Panc1 (cell line): ENCODE measurements around the gene UBP1. TPM values are rescaled to one million over a fixed set of nuclear protein-coding genes. Genes with fewer than 3 reads are reported as not detected.

Experiments used
- ATAC-seq: fragments of 200-7000 bp; cut with Tn5 transposase; 2 replicates; pipeline ENCODE4 v1.9.1; 2020; ENCODE audit warnings: mild to moderate bottlenecking, moderate library complexity
- BruUV-seq: library from RNA; stranded (reverse); fragments of 400-500 nt; replicated peaks from 2 replicates; lab custom pipeline; 2021; lab: Mats Ljungman, UMichigan
- CTCF ChIA-PET: fragments of 300-600 bp; sonication (Branson Sonifier 250); formaldehyde crosslinking; loops from one replicate; lab custom pipeline; 2022; ENCODE audit warnings: antibody characterized with exemption; lab: Charles Lee
- POLR2A ChIA-PET: fragments of 300-600 bp; sonication (Branson Sonifier 250); formaldehyde crosslinking; loops from one replicate; lab custom pipeline; 2022; ENCODE audit warnings: antibody characterized with exemption; lab: Charles Lee
- DNase-seq: peaks from one replicate; pipeline ENCODE4 v3.0.0-alpha.2; 2010; ENCODE audit warnings: low read depth, low spot score
- H3K27ac ChIP-seq: 2 replicates; pipeline ENCODE4 v1.5.1; 2011; ENCODE audit warnings: mild to moderate bottlenecking, low read length, inconsistent platforms
- H3K27me3 ChIP-seq: fragments of 200-500 bp; sonication (Bioruptor generic); 2 replicates; pipeline ENCODE4 v1.6.0; 2014; ENCODE audit warnings: low read length, inconsistent platforms; ENCODE audit not compliant: control insufficient read depth, insufficient read depth
- H3K36me3 ChIP-seq: fragments of 200-500 bp; sonication (Bioruptor generic); 2 replicates; pipeline ENCODE4 v1.5.1; 2014; ENCODE audit warnings: inconsistent platforms, mild to moderate bottlenecking, low read length, moderate library complexity; ENCODE audit not compliant: control insufficient read depth, insufficient read depth
- H3K4me1 ChIP-seq: 2 replicates; pipeline ENCODE4 v1.5.1; 2011; ENCODE audit warnings: inconsistent platforms, mild to moderate bottlenecking, low read length, moderate library complexity; ENCODE audit not compliant: control insufficient read depth, insufficient read depth
- H3K4me3 ChIP-seq, 2 experiments: 2 replicates each; pipeline ENCODE4 v1.5.1; 2011 to 2012; ENCODE audit warnings: low read depth in 2 of 2, low read length in 2 of 2, mild to moderate bottlenecking in 2 of 2, inconsistent platforms in 1 of 2, moderate library complexity in 1 of 2
- H3K9me3 ChIP-seq: fragments of 200-500 bp; sonication (Bioruptor generic); 2 replicates; pipeline ENCODE4 v1.5.1; 2014; ENCODE audit warnings: low read depth, mild to moderate bottlenecking, inconsistent platforms, low read length, moderate library complexity; ENCODE audit not compliant: control insufficient read depth, insufficient read depth
- POLR2AphosphoS5 ChIP-seq: IDR thresholded peaks from 2 replicates; pipeline ENCODE4 v1.6.1; 2012; ENCODE audit warnings: mild to moderate bottlenecking, low read depth, low read length, moderate library complexity
- SIN3A ChIP-seq: IDR thresholded peaks from 2 replicates; pipeline ENCODE4 v1.6.1; 2012; ENCODE audit warnings: low read depth, mild to moderate bottlenecking, low read length, moderate library complexity, borderline replicate concordance; ENCODE audit not compliant: insufficient read depth
- TCF7L2 ChIP-seq: IDR thresholded peaks from 2 replicates; pipeline ENCODE4 v1.6.1; 2011; ENCODE audit warnings: mild to moderate bottlenecking, low read depth, low read length, inconsistent platforms
- in situ Hi-C: cut with HindIII; loops from 2 replicates; pipeline ENCODE4 v1.10.0; 2016; ENCODE audit warnings: low sequenced_read_pairs, low pct_unique_long_range_greater_than_20kb
- intact Hi-C: fragments of 100-400 bp; cut with micrococcal nuclease; formaldehyde crosslinking; loops from one replicate; pipeline ENCODE4 v1.10.0; 2022; ENCODE audit not compliant: unreplicated experiment
- total RNA-seq: library from RNA; stranded (reverse); gene quantifications from one replicate; pipeline ENCODE4 v1.2.1, GENCODE V29; 2021; ENCODE audit not compliant: unreplicated experiment
- TF ChIP-seq, protein P1 (sequence below): fragments of 450-650 bp; IDR thresholded peaks from 2 replicates; pipeline ENCODE4 v1.5.1; 2017; ENCODE audit warnings: mild to moderate bottlenecking
- TF ChIP-seq, protein P2 (sequence below), 2 experiments: IDR thresholded peaks; 2 replicates each; pipeline ENCODE4 v1.6.1; 2011 to 2012; ENCODE audit warnings: low read depth in 2 of 2, control low read depth in 1 of 2, low read length in 1 of 2, mild to moderate bottlenecking in 1 of 2, moderate library complexity in 1 of 2; ENCODE audit not compliant: insufficient read depth in 1 of 2

The UBP1 gene
- total RNA-seq, 1 experiment from 2014 or later = 62.4 TPM

DNA sequence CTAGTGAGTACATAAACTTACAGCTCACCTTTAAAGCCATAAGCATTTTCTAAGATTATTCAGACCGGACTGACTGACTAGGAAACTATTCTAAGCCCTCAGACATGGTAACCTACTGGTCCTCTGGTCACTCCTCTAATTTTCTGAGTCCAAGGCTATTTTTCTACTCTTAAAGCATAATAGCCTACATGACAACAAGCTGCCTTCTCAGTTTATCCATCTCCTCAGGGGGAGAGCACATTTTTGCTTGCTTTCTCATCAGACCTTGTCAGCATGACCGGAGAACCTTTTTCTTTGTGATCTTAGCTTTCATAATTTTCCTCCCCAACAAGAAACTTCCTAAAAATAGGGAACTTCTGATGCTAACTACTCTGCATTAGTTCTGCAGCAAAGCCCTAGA lies 38.4 kb downstream of the UBP1 start:
- Histone ChIP-seq H3K27me3 (no peaks in the 10 kb centered on the region), H3K27ac (no peak overlapping the region), H3K9me3 (no peaks in the 10 kb centered on the region), H3K36me3 (peaks cover 28% of the 10 kb centered on the region), H3K4me3 (no peak overlapping the region), H3K4me1 (no peaks in the 10 kb centered on the region)
- in situ Hi-C loops (no loop called here), intact Hi-C loops (no loop called here)
- no TSS peak for BruUV-seq
- no peak for ATAC-seq
- DNase-seq = no peak
- TF ChIP-seq POLR2AphosphoS5 = no peak
- TF ChIP-seq, protein P1, sequence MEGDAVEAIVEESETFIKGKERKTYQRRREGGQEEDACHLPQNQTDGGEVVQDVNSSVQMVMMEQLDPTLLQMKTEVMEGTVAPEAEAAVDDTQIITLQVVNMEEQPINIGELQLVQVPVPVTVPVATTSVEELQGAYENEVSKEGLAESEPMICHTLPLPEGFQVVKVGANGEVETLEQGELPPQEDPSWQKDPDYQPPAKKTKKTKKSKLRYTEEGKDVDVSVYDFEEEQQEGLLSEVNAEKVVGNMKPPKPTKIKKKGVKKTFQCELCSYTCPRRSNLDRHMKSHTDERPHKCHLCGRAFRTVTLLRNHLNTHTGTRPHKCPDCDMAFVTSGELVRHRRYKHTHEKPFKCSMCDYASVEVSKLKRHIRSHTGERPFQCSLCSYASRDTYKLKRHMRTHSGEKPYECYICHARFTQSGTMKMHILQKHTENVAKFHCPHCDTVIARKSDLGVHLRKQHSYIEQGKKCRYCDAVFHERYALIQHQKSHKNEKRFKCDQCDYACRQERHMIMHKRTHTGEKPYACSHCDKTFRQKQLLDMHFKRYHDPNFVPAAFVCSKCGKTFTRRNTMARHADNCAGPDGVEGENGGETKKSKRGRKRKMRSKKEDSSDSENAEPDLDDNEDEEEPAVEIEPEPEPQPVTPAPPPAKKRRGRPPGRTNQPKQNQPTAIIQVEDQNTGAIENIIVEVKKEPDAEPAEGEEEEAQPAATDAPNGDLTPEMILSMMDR = no peak
- ChIA-PET CTCF (no interaction called here), POLR2A (no interaction called here)

DNA sequence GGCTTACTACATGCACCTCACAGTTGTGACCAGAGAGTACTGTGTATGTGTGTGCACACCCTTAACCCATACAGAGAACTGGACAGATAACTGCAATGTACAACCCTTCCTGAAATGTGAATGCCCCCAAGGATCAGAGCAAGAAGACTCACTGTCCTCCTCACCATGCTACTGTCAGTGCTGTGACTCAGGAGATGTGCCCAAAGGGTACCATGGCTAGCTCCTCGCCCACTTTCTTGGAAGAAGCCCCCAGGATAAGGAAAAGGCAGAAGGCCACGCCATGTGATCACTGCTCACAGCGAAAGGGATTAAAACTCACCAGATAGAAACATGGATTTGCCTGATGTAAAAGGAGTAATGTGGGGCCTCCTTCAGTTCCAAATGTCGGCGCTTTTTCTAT lies 41.8 kb downstream of the UBP1 start:
- POLR2A ChIA-PET = interaction anchor here (0.6 kb wide), 1 partner anchor 363 kb away, joined by 14 read pairs; no protein-coding TSS in a partner anchor
- Histone ChIP-seq H3K27me3 (no peaks in the 10 kb centered on the region), H3K4me3 (no peak overlapping the region), H3K36me3 (peaks cover 35% of the 10 kb centered on the region), H3K4me1 (peaks cover 2% of the 10 kb centered on the region; the same call in 1 of the 2 replicates), H3K27ac (no peak overlapping the region), H3K9me3 (no peaks in the 10 kb centered on the region)
- intact Hi-C loops = no loop called here
- BruUV-seq = no TSS peak
- CTCF ChIA-PET = no interaction called here
- in situ Hi-C loops = no loop called here
- no peak for DNase-seq
- TF ChIP-seq, protein P2, sequence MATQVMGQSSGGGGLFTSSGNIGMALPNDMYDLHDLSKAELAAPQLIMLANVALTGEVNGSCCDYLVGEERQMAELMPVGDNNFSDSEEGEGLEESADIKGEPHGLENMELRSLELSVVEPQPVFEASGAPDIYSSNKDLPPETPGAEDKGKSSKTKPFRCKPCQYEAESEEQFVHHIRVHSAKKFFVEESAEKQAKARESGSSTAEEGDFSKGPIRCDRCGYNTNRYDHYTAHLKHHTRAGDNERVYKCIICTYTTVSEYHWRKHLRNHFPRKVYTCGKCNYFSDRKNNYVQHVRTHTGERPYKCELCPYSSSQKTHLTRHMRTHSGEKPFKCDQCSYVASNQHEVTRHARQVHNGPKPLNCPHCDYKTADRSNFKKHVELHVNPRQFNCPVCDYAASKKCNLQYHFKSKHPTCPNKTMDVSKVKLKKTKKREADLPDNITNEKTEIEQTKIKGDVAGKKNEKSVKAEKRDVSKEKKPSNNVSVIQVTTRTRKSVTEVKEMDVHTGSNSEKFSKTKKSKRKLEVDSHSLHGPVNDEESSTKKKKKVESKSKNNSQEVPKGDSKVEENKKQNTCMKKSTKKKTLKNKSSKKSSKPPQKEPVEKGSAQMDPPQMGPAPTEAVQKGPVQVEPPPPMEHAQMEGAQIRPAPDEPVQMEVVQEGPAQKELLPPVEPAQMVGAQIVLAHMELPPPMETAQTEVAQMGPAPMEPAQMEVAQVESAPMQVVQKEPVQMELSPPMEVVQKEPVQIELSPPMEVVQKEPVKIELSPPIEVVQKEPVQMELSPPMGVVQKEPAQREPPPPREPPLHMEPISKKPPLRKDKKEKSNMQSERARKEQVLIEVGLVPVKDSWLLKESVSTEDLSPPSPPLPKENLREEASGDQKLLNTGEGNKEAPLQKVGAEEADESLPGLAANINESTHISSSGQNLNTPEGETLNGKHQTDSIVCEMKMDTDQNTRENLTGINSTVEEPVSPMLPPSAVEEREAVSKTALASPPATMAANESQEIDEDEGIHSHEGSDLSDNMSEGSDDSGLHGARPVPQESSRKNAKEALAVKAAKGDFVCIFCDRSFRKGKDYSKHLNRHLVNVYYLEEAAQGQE (IDR thresholded peaks at IDR 0.05; ENCODE audit: insufficient read depth in 1 of 2, low read depth in 2 of 2, low read length in 1 of 2) = no peak
- TF ChIP-seq SIN3A (no peak), TCF7L2 (no peak), POLR2AphosphoS5 (no peak)
- TF ChIP-seq, protein P1 = no peak
- ATAC-seq = no peak
